ENCODE data around the gene LRCH1. TPM values are rescaled to one million over a fixed set of nuclear protein-coding genes. Genes with fewer than 3 reads are reported as not detected.

LRCH1 gene
- total RNA-seq, 1 donor from 2014 or later = 17.1 TPM

GRCh38 chr13:46659413-46660065 is 106.6 kb downstream of the LRCH1 start:
- intact Hi-C loops (cut with micrococcal nuclease) = loop anchor here (10.0 kb wide), 1 partner anchor 325 kb away; no protein-coding TSS in a partner anchor

GRCh38 chr13:46660416-46660815 is 107.4 kb downstream of the LRCH1 start:
- intact Hi-C loops (cut with micrococcal nuclease) = loop anchor here (10.0 kb wide), 1 partner anchor 326 kb away; no protein-coding TSS in a partner anchor

- intact Hi-C loops (cut with micrococcal nuclease) = loop anchor here (10.0 kb wide), 1 partner anchor 326 kb away; no protein-coding TSS in a partner anchor
Observed at GRCh38 chr13:46660857-46661256, 107.9 kb downstream of the LRCH1 start.

- intact Hi-C loops (cut with micrococcal nuclease) = loop anchor here (10.0 kb wide), 1 partner anchor 328 kb away; no protein-coding TSS in a partner anchor
Observed at GRCh38 chr13:46662690-46663089, 109.7 kb downstream of the LRCH1 start.

GRCh38 chr13:46663206-46664037 is 110.5 kb downstream of the LRCH1 start:
- intact Hi-C loops (cut with micrococcal nuclease) = loop anchor here (10.0 kb wide), 1 partner anchor 329 kb away; no protein-coding TSS in a partner anchor

- intact Hi-C loops (cut with micrococcal nuclease) = loop anchor here (10.0 kb wide), 1 partner anchor 329 kb away; no protein-coding TSS in a partner anchor
Observed at GRCh38 chr13:46664195-46664594, 111.2 kb downstream of the LRCH1 start.

GRCh38 chr13:46665248-46665632 is 112.3 kb downstream of the LRCH1 start:
- intact Hi-C loops (cut with micrococcal nuclease) = loop anchor here (5.0 to 10.0 kb wide), 3 partner anchors 73 to 330 kb away; partner anchors contain the start of gene ESD

- intact Hi-C loops (cut with micrococcal nuclease) = loop anchor here (5.0 to 10.0 kb wide), 3 partner anchors 74 to 331 kb away; partner anchors contain the start of gene ESD
Observed at GRCh38 chr13:46665633-46666482, 112.9 kb downstream of the LRCH1 start.

- intact Hi-C loops (cut with micrococcal nuclease) = loop anchor here (5.0 to 10.0 kb wide), 3 partner anchors 75 to 332 kb away; partner anchors contain the start of gene ESD
Observed at GRCh38 chr13:46666727-46667456, 113.9 kb downstream of the LRCH1 start.

- intact Hi-C loops (cut with micrococcal nuclease) = loop anchor here (1.0 to 10.0 kb wide), 6 partner anchors 10 to 333 kb away; partner anchors contain the start of genes ESD and LRCH1
Observed at GRCh38 chr13:46667687-46668281, 114.8 kb downstream of the LRCH1 start.

GRCh38 chr13:46668302-46668720 is 115.3 kb downstream of the LRCH1 start:
- intact Hi-C loops (cut with micrococcal nuclease) = loop anchor here (1.0 to 10.0 kb wide), 6 partner anchors 11 to 334 kb away; partner anchors contain the start of genes ESD and LRCH1

- intact Hi-C loops (cut with micrococcal nuclease) = loop anchor here (1.0 to 10.0 kb wide), 6 partner anchors 10 to 334 kb away; partner anchors contain the start of genes ESD and LRCH1
Observed at GRCh38 chr13:46668931-46669525, 116.1 kb downstream of the LRCH1 start.

- intact Hi-C loops (cut with micrococcal nuclease) = no loop called here
Observed at GRCh38 chr13:46672338-46673090, 119.5 kb downstream of the LRCH1 start.

- intact Hi-C loops (cut with micrococcal nuclease) = no loop called here
Observed at GRCh38 chr13:46675016-46675415, 122.0 kb downstream of the LRCH1 start.

- intact Hi-C loops (cut with micrococcal nuclease) = no loop called here
Observed at GRCh38 chr13:46676378-46676725, 123.4 kb downstream of the LRCH1 start.

GRCh38 chr13:46679369-46680120 is 126.6 kb downstream of the LRCH1 start:
- intact Hi-C loops (cut with micrococcal nuclease) = loop anchor here (1.0 kb wide), 2 partner anchors 11 to 126 kb away; partner anchors contain the start of gene LRCH1

- intact Hi-C loops (cut with micrococcal nuclease) = no loop called here
Observed at GRCh38 chr13:46682015-46682414, 129.0 kb downstream of the LRCH1 start.

- intact Hi-C loops (cut with micrococcal nuclease) = no loop called here
Observed at GRCh38 chr13:46682707-46683106, 129.7 kb downstream of the LRCH1 start.
